Stimulated activated CD4-positive, alpha-beta T cell treated with anti-CD3 and anti-CD28 coated beads, Interleukin-12 subunit alpha, Interleukin-12 subunit beta, amount 100 ng/mL, for 4 hours (primary cell): ENCODE results near the gene HAND2.

Experiments used
- DNase-seq: peaks from one replicate; pipeline ENCODE4 v3.0.0-alpha.2; 2020

Gene HAND2

GRCh38 chr4:173529477-173530325 is at the start of gene HAND2:
Gene HAND2 (minus strand): TSS chr4:173530229. CDS start chr4:173529289, 940 bp downstream.
- DNase-seq, result no peak

- DNase-seq, result no peak
Observed at GRCh38 chr4:173578956-173579355, 48.9 kb upstream of the HAND2 start.

DNA sequence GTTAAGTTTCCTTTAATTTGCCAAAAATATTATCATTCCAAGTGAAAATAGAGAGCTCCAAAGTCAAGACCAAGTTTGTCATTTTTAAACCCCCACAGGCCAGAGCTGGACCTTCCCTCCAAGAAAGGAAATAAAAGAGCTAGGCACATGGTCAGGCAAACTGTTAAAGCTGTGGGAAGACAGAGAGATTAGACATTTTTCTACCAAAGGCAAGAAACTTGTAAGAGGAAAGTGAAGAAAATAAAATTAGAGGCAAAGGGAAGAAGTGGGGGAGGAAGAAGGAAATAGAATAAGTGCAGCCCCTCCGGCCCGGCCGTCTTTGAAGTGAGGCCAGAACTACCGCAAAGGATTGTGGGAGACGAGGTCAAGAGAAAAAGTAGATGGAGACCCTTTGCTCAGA is 47.9 kb upstream of the HAND2 start:
- no peak for DNase-seq

- no peak for DNase-seq
Observed at GRCh38 chr4:173575482-173576152, 45.6 kb upstream of the HAND2 start.

DNA sequence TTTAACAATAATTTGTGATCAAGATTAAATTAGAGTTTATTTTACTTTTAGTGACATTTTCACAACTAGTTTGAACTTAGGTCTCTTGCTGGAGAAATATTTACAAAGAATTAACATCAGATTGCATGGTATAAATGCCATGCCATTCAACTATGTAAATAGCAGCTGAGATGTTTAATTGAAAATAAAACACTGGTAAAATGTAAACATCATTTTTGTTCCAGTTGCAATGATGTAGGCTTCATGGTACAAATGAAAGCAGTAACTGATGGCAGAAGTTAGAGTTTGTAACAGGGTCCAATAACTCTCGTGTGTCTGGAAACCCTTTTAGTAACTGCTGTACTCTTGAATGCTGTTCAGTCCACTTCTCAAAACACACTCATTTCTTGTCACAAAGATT is 43.7 kb upstream of the HAND2 start:
- DNase-seq, result no peak

DNA sequence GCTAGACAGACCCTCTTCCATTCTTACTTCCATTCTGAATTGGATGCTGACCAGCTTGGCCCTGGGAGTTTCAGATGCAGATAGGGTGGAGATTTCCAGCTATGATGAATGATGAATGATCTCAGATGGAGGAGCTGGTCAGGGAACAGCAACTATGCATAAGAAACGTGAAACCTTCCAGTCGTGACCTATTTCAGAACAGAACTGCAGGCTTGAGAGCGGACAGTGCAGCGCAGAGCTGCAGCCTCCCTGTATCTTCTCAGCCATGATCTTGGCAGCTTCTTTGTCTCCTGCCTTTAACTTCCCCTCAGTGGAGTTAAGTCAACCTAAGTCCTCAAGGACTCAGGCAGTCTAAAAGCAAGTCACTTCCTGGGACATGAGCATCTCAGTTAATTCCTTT is 43.3 kb upstream of the HAND2 start:
- DNase-seq, result no peak

GRCh38 chr4:173572493-173573129 is 42.6 kb upstream of the HAND2 start:
- no peak for DNase-seq

- no peak for DNase-seq
Observed at GRCh38 chr4:173571620-173572019, 41.6 kb upstream of the HAND2 start.

DNA sequence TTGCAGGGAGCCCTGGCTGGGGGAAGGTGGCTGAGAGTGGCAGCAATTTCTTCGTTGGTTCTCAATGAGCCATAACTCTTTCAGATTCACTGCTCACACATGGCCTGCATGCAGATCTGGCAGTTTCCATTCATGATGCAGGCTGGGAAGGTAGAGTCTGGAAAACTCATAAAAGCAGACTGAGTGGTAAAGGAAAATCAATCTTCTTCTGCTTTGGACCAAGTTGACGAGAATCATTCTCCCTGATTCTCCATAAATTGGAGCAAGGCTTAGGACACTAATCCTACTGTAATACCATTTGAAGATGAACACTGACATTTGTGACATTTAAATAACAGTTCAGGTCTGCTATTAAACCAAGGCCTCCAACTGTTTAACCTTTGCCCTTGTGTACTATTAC is 35.3 kb upstream of the HAND2 start:
- no peak for DNase-seq

DNA sequence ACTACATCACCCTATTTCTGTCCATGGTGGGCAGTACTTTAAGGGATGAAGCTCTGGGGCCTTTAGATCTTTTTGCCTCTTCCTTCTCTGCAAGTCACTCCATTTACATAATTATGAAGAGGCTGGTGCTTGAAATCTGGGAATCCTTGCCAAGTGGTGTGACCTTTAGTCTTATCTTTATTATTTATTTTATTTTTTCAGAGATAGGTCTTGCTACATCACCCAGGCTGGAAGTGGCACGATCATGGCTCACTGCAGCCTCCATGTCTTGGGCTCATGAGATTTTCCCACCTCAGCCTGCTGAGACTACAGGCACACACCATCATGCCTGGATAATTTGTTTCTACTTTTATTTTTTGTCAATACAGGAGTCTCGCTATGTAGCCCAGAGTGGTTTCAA is 34.4 kb upstream of the HAND2 start:
- no peak for DNase-seq

GRCh38 chr4:173560896-173561295 is 30.9 kb upstream of the HAND2 start:
- DNase-seq, result no peak

DNA sequence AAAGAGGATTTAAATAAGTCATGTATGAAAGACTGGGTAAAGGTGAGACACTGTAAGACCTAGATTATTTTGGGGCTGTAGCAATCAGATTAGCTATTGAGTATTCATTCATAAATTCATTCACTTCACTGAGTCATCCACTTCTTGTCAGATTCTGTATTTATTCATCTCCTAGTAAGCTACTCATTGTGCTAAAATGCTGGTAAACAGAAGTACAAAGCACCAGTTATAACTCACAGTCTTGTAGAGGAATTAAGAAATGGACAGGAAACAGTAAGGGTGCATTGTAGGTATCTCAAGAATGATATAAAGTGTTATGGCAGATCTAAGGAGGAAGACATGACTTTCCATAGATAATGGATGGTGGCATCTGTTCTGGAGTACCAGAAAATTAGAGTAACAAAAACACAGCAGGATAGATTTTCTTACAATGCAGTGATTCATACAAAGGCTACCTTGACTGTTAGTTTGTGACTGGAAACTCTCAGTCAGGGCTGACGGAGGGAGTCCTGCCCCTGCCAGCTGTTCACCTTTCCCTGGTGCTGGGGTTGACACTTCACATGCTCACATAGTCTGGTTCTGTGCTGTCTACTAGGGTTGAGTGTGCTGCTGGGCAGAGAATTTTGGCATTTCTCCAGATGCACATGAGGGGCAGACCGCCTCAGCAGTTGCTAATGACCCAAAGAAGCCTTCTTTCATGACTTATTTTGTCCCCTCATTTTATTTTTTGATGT is 26.5 kb upstream of the HAND2 start:
- no peak for DNase-seq

GRCh38 chr4:173547889-173548288 is 17.9 kb upstream of the HAND2 start:
- no peak for DNase-seq

- DNase-seq, result no peak
Observed at GRCh38 chr4:173546776-173547175, 16.7 kb upstream of the HAND2 start.

DNA sequence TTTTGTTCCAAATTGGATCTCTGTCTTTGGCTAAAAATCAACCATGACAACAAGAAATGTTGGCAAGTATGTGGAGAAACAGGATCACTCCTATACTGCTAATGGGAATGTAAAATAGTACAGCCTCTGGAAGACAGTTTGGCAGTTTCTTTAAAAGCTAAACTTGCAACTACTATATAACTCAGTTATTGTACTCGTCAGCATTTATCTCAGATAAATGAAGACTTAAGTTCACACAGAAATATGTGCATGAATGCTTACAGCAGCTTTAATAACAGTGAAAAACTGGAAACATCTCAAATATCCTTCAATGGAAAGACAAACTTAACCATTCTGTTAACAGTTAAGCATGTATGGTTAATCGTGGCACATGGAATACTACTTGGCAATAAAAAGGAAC is 15.4 kb upstream of the HAND2 start:
- DNase-seq, result no peak

DNA sequence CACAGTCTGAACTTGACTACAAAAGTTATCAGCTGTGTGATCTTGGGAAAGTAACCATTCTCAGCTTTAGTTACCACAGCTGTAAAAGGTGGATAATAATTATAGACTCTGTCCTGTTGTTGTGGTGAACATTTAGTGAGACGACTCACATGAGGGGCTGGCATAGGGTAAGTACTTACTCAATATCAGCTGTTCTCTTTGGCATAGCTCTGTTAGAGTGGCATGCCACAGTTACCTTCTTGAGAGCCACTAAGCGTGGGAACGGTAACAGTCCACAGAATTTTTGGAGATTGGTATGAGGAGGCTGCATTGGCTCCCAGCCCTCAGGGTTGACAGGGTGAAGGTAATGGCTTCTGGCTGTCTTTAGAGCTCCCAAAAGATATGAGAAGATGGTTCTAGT is 13.2 kb upstream of the HAND2 start:
- DNase-seq, result no peak

DNA sequence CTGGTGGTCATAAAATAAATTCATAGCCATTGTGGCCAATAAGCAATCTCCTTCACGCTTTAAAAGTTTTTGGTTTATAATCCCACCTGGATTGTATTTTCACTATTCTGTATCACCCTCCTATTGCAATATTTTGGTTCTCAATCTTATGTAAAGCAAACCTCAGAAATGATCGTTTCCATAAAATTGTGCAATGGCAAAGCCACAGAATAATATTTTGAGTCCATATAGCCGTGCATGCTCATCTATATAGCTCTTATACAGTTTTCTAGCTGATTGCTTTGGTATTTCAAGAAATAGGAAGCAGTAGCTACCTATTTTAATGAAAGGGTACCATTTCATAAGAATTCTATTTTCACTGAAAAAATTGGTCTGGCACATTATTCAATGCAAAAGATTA is 10.0 kb upstream of the HAND2 start:
- no peak for DNase-seq

GRCh38 chr4:173538909-173539445 is 8.9 kb upstream of the HAND2 start:
- no peak for DNase-seq

DNA sequence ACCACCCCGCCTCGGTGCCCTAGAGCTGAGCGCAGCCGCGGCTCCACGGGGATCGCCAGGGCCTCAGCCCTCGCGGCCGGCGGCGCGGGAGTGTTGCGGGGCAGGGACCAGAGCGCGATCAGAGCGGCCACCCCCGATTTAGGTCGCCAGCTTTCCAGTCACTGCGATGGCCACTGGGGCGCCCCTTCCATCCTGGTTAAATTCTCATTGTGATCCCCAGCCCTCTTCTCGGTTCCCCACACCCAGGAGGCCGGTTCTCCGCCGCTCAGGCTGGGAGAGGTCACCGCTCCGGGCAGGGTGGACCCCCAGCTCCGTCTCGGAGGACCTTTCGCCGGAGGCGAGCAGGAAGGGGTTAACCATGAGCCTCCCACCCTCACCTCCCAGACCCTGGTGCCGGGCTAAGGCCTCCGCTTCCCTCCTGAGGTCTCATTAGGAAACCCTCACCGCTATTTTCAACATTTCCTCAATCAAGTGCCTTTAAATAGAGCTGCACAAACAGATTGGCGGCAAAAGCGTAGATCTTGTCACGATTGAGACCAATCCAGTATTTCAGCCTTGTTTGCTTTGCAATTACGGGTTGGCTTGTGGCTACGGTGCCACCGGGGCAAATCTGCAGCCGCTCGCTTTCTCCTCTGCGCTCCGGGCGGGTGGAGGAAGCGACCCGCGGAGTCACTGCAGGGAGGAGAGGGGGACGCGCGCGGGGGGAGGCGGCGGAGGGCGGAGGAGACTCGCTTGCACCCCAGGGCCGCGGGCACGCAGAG is 8.3 kb upstream of the HAND2 start:
- no peak for DNase-seq

GRCh38 chr4:173537613-173538147 is 7.7 kb upstream of the HAND2 start:
- no peak for DNase-seq

- no peak for DNase-seq
Observed at GRCh38 chr4:173536808-173537429, 6.9 kb upstream of the HAND2 start.
